COLO668 (cell line): ENCODE results near the gene CLASP1.
"Not testable (repeated sequence)": the region's sequence is repeated elsewhere in the genome, so short reads cannot be mapped to it uniquely, and the experiment has no call there.

ENCODE experiments used
- DNase-seq: peaks from one replicate; lab custom pipeline; 2025; ENCODE audit not compliant: unreplicated experiment; lab: John Stamatoyannopoulos, UW

Gene CLASP1

GRCh38 chr2:121663434-121663833, 14.2 kb upstream of the CLASP1 start:
- DNase-seq: no peak

GRCh38 chr2:121662656-121663055, 13.4 kb upstream of the CLASP1 start:
- DNase-seq: no peak

DNA sequence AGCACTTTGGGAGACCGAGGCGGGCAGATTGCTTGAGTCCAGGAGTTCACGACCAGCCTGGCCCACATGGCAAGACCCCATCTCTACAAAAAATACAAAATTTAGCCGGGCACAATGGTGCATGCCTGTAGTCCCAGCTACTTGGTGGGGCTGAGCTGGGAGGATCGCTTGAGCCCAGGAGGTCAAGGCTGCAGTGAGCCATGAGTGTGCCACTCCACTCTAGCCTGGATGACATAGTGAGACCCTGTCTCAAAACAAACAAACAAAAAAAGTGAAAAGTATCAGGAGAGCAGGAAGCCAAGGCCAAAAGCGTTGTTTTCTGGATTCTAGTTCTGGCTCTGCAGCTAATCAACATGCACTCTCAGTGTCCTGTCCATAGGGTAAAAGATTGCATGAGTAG, 10.7 kb upstream of the CLASP1 start:
- DNase-seq: no peak

- not testable (repeated sequence) for DNase-seq
Observed at GRCh38 chr2:121658393-121658792, 9.1 kb upstream of the CLASP1 start.

GRCh38 chr2:121653035-121653434, 3.8 kb upstream of the CLASP1 start:
- no peak for DNase-seq

DNA sequence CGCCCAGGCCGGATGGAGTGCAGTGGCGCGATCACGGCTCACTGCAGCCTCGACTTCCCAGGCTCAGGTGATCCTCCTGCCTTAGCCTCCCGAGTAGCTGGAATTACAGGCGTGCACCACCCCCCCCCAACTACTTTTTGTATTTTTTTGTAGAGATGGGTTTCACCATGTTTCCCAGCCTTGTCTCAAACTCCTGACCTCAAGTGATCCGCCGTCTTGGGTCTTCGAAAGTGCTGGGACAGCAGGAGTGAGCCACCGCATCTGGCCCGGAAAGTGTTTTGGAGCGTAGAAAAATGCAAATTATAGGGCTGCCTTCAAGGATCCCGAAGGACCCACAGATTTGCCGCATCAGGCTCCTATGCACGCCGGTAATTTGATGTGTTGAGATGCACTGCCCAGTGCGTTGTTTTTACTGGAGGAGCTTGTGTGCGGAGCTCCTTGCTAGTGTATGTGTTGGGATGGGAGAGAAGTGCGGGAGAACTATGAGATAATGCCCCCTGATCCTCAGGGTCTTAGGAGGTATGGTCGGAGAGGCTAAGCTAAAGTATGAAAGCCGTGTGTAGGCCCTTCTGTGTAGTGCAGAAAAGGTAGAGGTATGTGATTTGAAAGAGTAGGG, 1.2 kb upstream of the CLASP1 start:
- peak; percentile 14 for DNase-seq

DNA sequence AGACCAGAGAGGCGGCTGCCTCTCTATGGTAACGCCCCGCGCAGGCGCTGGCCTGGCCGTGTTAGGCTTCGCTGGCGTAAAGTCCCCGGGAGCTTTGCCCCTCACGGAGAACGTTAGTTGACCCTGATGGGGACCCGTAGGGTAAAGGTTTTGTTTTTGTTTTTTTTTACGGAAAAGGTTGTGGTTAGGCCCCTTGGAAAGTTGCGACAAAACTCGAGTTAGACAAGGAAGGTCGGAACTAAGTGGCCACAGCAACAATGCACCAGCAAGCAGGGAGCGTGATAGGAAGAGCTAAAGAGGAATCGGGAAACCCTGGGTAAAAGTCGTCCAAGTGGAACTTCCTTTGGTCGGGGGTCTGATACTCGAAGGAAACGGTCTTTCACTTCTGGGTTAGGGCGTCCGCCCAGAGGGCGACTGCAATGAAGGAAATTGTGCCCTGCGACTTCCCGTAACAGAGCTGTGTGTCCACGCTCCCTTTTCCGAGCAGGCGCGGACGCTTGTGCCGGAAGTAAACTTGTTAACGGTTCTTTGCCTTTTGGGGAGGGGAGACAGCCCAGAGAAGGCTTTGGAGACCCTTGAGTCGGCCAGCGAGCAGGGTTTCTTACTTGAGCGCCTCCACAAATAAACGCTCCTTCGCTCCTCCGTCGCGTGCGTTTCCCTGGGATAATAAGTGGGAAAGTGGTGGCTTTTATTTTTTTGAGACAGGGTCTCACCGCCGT, 493 bp upstream of the CLASP1 start:
- DNase-seq: peak; percentile 96

DNA sequence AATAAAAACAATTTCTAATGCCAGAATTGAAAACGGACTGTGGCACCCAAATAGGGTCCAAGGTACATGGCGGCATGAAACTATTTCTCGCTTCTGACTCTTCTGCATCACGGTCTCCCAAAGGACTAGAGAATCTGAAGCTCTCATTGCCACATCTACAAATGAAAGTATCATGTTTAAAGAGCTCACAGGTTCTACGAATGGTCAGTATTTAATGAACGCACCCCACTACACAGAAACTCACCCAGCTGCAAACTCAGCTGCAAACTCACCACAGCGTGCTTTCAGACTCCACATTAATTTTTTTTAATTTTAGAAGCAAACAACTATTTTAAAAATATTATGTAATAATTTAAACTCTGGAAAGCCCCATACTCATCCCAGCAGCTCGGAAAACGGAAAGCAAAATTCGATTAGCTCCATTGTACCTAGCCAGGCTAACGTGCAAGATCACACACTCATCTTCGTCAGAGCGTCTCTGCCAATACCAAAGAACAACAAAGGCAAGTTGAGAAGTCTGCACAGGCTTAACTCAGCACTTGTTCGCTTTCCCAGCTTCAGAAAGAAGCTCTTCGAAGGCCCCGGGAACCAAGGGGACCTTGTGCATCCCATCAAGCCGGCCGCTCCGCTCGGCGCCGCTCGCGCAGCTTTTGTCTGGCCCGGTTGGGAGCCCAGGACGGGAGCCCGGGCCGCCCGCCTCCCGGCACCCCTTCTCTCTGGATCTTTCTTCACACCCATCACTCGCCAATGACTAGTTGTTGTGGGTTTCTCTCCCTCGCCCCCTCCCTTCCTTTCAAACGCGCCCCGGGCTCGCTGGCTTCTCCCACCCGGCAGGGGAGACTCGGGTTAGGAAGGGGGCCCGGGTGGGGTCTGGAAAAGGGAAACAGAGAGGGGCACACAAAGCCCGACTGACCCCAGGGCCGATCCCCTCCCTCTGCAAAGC, 785 bp downstream of the CLASP1 start:
- peak; percentile 50 for DNase-seq

DNA sequence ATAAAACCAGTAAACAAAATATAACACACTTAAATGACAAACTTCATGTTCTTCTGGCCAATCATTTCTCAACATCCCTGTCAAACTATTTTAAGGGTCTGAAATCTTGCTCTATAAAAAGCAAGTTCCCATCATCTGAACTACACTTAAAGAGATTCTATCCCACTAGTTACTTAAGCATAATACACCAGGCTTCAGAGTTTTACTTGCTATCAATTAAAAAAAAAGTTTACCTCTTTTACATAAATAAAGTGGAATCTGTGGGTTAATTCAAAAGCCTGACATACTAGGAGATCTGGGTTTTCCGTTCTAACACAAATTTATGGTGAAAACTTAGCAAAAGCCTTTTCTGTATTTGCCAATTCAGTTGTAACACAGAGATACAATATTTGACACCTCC, 1.9 kb downstream of the CLASP1 start:
- DNase-seq: no peak

- no peak for DNase-seq
Observed at GRCh38 chr2:121644715-121645114, 4.5 kb downstream of the CLASP1 start.

DNA sequence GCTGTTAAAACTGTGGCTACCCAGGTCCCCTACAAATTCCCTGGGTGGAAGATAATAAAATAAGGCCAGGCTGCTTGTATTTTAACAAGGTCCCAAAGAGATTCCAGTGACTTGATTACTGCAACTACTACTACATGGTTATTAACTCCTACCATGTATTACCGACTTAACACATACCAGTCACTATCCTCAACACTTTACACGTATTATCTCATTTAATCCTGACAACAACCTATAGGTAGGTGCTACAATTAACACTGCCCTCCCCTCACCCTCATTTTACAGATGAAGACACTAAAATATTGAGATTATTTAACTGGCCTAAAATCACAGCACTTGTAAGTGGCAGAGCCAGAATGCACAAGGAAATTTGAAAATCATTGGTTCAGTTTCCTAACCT, 5.4 kb downstream of the CLASP1 start:
- DNase-seq: no peak

GRCh38 chr2:121640380-121641316, 8.6 kb downstream of the CLASP1 start:
- no peak for DNase-seq

DNA sequence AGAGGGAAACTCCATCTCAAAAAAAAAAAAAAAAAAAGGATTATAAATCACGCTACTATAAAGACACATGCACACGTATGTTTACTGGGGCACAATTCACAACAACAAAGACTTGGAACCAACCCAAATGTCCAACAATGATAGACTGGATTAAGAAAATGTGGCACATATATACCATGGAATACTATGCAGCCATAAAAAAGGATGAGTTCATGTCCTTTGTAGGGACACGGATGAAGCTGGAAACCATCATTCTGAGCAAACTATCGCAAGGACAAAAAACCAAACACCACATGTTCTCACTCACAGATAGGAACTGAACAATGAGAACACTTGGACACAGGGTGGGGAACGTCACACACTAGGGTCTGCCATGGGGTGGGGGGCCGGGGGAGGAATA, 9.4 kb downstream of the CLASP1 start:
- DNase-seq: not testable (repeated sequence)

DNA sequence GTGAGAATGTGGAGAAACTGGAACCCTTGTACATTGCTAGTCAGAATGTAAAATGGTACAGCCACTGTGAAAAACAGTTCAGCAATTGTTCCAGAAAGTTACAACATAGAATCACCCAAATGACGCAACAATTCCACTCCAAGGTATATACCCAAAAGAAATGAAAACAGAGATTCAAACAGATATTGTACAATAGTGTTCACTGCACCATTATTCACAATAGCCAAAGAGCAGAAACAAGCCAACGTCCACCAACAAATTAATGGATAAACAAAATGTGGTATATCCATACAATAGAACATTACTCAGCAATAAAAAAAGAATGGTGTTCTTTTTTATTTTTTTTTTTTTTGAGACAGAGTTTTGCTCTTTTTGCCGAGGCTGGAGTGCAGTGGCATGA, 10.9 kb downstream of the CLASP1 start:
- no peak for DNase-seq

GRCh38 chr2:121635371-121635770, 13.9 kb downstream of the CLASP1 start:
- DNase-seq: no peak

DNA sequence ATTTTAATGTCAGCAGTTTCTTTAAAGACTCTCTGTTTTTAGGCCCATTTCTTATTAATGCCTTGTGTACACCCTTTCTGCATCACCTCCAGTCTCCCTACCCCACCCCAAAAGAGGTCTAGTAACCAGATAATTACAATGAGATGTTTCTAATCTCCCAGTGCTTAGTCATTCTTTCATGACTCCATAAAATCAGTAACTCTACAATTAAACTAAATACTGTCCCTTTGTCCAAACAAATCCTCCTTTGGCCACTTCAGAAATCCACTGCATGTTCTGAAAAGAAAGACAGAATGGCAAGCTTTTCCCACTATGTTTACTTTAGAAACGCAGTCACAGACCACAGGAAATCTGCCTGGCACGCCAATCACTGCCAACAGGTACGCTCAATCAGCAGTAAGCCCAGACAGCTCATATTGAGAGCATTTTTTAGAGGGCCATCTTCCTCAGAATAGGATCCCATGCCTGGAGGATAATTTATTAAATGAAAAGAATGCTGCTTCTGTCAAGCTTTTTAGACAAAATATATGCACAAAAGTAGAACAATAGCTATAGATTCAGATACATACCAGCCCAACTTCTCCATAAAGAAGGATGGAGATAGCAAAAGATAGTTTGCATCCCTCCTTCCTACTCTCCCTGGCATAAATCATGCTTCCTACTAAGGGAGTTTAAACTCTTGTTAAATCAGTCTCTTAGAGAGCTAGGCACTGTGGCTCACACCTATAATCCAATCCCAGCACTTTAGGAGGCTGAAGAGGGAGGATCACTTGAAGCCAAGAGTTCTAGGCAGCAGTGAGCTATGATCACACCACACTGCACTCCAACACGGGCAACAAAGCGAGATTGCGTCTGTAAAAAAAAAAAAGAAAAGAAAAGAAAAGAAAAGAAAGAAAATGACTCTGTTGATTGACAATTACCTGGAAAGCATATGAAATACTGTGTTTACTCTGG, 14.6 kb downstream of the CLASP1 start:
- DNase-seq: peak; percentile 8

DNA sequence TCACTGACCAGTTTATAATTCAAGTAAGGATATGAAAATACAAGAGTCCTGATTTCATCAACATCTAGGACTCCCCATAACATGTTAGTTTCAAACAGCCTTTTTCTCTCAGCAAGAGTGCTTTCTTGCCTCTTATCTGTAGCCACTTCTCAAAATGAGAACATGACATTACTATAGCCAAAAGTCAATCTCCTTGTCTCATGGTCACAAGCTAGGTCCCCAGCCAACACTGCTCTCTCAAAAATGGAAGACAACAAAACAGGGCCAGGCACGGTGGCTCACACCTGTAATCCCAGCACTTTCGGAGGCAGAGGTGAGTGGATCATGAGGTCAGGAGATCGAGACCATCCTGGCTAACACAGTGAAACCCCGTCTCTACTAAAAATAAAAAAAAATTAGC, 15.8 kb downstream of the CLASP1 start:
- no peak for DNase-seq

- no peak for DNase-seq
Observed at GRCh38 chr2:121627525-121628050, 21.7 kb downstream of the CLASP1 start.

GRCh38 chr2:121626777-121627524, 22.3 kb downstream of the CLASP1 start:
- DNase-seq: no peak
